Esophagus (tissue), 2 donors: ENCODE results near the gene POLR3H. TPM values are rescaled to one million over a fixed set of nuclear protein-coding genes. Genes with fewer than 3 reads are reported as not detected.
"Not testable (repeated sequence)": the region's sequence is repeated elsewhere in the genome, so short reads cannot be mapped to it uniquely, and the experiment has no call there.

Source experiments
- H3K27ac ChIP-seq, 2 donors: one replicate each; pipeline ENCODE4 v1.5.1; 2013; ENCODE audit warnings: low read depth in 2 of 2, mild to moderate bottlenecking in 2 of 2, inconsistent platforms in 1 of 2, low read length in 1 of 2, moderate library complexity in 1 of 2
- H3K27me3 ChIP-seq, 2 donors: one replicate each; pipeline ENCODE4 v1.6.1; 2013; ENCODE audit warnings: low read length in 2 of 2, control low read depth in 1 of 2, mild to moderate bottlenecking in 1 of 2; ENCODE audit not compliant: insufficient read depth in 2 of 2, control insufficient read depth in 1 of 2
- H3K36me3 ChIP-seq, 2 donors: one replicate each; pipeline ENCODE4 v1.6.1; 2013; ENCODE audit warnings: low read length in 1 of 2; ENCODE audit not compliant: control insufficient read depth in 2 of 2, insufficient read depth in 2 of 2
- H3K4me1 ChIP-seq, 2 donors: one replicate each; pipeline ENCODE4 v1.6.1; 2013; ENCODE audit warnings: low read length in 1 of 2; ENCODE audit not compliant: control insufficient read depth in 2 of 2, insufficient read depth in 2 of 2
- H3K4me3 ChIP-seq, 2 donors: one replicate each; pipeline ENCODE4 v1.5.1; 2013; ENCODE audit warnings: low read length in 2 of 2, mild to moderate bottlenecking in 2 of 2, low read depth in 1 of 2, moderate library complexity in 1 of 2
- H3K9me3 ChIP-seq, 2 donors: one replicate each; pipeline ENCODE4 v1.6.1; 2013; ENCODE audit warnings: mild to moderate bottlenecking in 2 of 2, low read depth in 1 of 2, low read length in 1 of 2, moderate library complexity in 1 of 2; ENCODE audit not compliant: control insufficient read depth in 2 of 2, insufficient read depth in 1 of 2
- WGBS, 2 donors: extraction: QIAGEN DNeasy Blood & Tissue Kit; methylation state at CpG; one replicate each; pipeline ENCODE4 v1.1.7; 2013; 5-methylcytosine and 5-hydroxymethylcytosine counted together
- polyA plus RNA-seq, 2 donors: library from polyadenylated mRNA; stranded (reverse); fragments of 200-250 nt; gene quantifications; one replicate each; pipeline ENCODE4 v1.2.3, GENCODE V29; 2013
- donor health status: healthy with polysubstance abuse.
- donor health status: Bipolar disorder and iron deficiency.

POLR3H gene
- polyA plus RNA-seq, 2 donors = 24.3 to 25.9 TPM

DNA sequence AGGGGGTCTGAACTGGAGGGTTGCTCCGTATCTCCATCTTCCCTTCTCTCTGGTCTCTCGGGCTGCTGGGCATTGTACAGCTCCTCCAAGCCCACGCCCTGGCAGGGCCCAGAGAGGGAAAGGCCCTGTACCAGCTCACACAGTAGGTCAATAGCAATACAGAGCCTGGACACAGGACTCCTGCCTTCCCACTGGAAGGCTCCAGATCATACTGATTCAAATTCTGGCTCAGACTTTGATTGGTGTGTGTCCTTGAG lies 23.2 kb upstream of the POLR3H start:
- H3K4me1 ChIP-seq = peaks cover 0 to 4% of the 10 kb centered on the region in 2 donors
- WGBS, 2 donors = 64% methylated on average over 3 of the region's 3 CpGs
- no peaks in the 10 kb centered on the region for H3K36me3 ChIP-seq
- no peak overlapping the region for H3K27ac ChIP-seq
- H3K4me3 ChIP-seq = no peak overlapping the region
- no peaks in the 10 kb centered on the region for H3K9me3 ChIP-seq
- H3K27me3 ChIP-seq = no peaks in the 10 kb centered on the region

DNA sequence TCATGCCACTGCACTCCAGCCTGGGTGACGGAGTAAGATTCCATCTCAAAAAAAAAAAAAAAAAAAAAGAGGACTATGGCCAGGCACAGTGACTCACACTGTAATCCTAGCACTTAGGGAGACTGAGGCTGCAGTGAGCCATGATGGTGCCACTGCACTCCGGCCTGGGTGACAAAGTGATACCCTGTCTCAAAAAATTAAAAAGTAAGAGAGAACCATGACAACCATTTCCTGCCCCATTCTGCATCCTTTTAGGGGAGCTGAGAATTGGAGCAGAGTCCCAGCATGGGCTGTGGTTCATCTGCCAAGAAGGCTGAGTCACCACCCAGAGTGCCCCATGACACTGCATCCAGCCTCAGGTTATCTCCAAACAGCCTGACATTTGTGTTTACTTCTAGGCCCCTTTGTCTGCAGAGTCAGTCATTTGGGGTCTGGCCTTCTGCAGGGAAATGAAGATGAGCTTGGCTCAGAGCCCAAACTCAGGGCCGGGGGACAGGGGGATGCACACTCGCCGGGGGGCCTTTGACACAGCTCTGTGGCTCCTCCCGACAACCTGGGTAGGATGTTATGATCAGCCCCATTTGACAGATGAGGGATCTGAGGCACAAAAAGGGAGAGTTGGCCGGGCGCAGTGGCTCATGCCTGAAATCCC lies 21.3 kb upstream of the POLR3H start:
- no peaks in the 10 kb centered on the region for H3K9me3 ChIP-seq
- peak overlapping the region; percentile 17 to 31 for H3K27ac ChIP-seq
- WGBS, 2 donors = 49 to 58% methylated on average over 7 to 8 of the region's 8 CpGs
- no peaks in the 10 kb centered on the region for H3K27me3 ChIP-seq
- peaks cover 0 to 4% of the 10 kb centered on the region in 2 donors for H3K4me1 ChIP-seq
- H3K36me3 ChIP-seq = no peaks in the 10 kb centered on the region
- H3K4me3 ChIP-seq = no peak overlapping the region

DNA sequence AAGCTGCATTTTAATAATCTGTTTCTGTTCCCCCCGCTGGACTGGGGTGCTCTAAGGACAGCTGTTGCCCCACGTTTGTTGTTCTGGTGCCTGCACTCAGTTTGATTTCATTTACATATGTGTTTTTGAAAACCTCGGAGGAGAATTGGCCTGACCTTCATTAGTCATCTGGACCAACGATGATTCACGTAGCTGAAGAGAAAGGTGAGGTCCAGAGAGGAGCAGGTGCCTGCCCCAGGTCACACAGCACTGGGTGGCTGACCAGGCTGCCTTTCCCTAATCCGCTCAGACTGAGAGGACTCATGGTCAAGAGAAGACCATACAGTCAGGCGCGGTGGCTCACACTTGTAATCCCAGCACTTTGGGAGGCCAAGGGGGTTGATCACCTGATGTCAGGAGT lies 20.3 kb upstream of the POLR3H start:
- Histone ChIP-seq H3K9me3 (no peaks in the 10 kb centered on the region), H3K4me1 (peaks cover 0 to 4% of the 10 kb centered on the region in 2 donors), H3K36me3 (no peaks in the 10 kb centered on the region), H3K4me3 (no peak overlapping the region), H3K27me3 (no peaks in the 10 kb centered on the region), H3K27ac (no peak overlapping the region)
- WGBS, 2 donors = 82 to 83% methylated on average over 8 of the region's 8 CpGs

DNA sequence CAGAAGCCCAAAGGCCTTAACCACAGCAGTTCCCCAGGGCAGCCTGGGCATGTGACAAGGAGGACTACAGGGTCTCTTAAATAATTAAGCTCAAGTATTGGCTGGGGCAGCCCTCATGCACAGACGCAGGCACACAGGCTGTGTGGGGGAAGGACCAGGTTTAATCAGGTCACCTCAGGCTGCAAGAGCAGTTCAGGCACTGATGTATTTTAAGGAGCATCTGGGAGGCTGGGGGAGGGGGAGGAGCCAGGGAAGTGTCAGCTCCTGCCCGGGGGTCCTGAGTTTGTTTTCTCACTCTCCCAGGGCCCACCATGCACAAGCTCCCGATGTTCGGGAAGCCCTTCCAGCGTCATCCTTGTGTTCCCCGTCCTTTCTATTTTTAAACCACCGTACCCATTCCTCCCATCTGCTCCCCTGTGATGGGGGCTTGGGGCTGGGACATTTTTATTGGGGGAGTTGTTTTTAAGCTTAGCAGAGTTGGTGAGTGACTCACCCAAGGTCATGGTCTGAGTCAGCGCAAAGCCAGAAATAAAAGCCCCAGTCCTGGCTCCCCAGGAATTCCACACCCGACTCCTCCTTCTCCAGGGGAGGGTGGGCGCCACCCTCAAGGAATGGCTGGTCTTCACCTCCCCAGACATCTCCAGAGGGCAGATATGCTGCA lies 18.9 kb upstream of the POLR3H start:
- Histone ChIP-seq H3K27me3 (no peaks in the 10 kb centered on the region), H3K27ac (peak overlapping the region in 1 of 2 donors; percentile 63), H3K4me1 (peaks cover 0 to 4% of the 10 kb centered on the region in 2 donors), H3K4me3 (no peak overlapping the region), H3K36me3 (no peaks in the 10 kb centered on the region), H3K9me3 (no peaks in the 10 kb centered on the region)
- WGBS, 2 donors = 41 to 54% methylated on average over 10 of the region's 10 CpGs

DNA sequence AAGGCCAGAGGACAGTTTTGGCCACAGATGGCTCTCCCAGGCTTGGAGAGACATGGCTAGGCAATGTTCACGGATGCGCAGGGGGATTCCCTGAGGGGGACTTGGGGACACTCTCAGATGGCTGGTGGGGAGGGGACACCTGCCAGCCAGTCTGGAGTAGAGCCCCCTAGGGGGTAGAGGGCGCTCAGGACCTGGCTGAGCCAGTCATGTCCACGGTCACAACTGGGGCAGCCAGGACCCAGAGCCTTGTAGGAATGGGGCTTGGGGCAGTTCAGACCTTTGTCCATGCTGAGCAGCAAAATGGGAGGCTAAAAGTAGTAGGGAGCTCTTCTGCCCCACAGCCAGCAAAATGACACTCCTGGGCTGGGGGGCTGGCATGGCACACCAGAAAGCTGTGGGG lies 18.2 kb upstream of the POLR3H start:
- WGBS, 2 donors = 71 to 81% methylated on average over 4 of the region's 4 CpGs
- Histone ChIP-seq H3K9me3 (no peaks in the 10 kb centered on the region), H3K4me3 (no peak overlapping the region), H3K36me3 (no peaks in the 10 kb centered on the region), H3K4me1 (peaks cover 0 to 6% of the 10 kb centered on the region in 2 donors), H3K27ac (peak overlapping the region in 1 of 2 donors; percentile 63), H3K27me3 (no peaks in the 10 kb centered on the region)

DNA sequence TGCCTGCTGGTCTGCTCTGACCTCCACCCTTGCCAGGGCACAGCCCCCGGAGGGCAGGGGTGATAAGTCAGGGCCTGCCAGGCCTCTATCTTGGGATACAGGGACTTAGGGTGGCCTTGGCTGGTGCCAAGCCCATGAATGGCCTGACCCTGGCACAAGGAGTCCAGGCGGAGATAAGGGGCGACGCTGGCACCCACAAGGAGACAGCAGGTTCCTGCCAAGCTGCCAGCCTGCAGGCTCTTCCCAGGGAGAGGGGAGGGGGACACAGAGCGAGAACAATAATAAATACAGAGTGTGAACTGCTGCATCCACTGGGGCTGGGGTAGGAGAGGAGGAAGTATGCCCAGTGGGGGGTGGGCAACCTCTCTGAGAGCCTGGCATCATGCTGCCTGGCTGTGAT lies 17.5 kb upstream of the POLR3H start:
- Histone ChIP-seq H3K27me3 (no peaks in the 10 kb centered on the region), H3K27ac (no peak overlapping the region), H3K9me3 (no peaks in the 10 kb centered on the region), H3K36me3 (no peaks in the 10 kb centered on the region), H3K4me1 (peaks cover 0 to 7% of the 10 kb centered on the region in 2 donors), H3K4me3 (no peak overlapping the region)
- 71 to 73% methylated on average over 5 of the region's 5 CpGs for WGBS, 2 donors

DNA sequence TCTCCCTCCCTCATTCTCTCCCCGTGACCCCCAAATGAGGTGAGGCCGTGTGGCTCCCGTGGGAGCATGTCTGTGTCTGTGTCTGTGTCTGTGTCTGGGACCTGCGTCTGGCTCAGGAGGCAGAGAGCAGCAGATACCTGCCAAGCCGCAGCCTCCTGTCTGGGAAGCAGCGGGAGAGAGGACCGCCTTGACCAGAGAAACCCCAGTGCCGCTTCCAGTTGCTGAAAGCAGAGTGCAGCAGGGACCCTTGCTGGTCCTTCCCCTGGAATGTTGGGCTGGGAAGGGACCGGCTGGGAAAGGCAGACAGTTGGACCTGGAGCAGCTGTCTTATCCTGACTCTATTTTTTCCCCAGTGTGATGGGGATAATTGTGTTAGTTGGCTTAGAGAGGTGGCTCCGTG lies 17.1 kb upstream of the POLR3H start:
- Histone ChIP-seq H3K9me3 (no peaks in the 10 kb centered on the region), H3K36me3 (no peaks in the 10 kb centered on the region), H3K4me1 (peaks cover 0 to 7% of the 10 kb centered on the region in 2 donors), H3K27me3 (no peaks in the 10 kb centered on the region), H3K4me3 (no peak overlapping the region), H3K27ac (peak overlapping the region; percentile 34 to 72)
- WGBS, 2 donors = 42 to 55% methylated on average over 10 of the region's 10 CpGs

DNA sequence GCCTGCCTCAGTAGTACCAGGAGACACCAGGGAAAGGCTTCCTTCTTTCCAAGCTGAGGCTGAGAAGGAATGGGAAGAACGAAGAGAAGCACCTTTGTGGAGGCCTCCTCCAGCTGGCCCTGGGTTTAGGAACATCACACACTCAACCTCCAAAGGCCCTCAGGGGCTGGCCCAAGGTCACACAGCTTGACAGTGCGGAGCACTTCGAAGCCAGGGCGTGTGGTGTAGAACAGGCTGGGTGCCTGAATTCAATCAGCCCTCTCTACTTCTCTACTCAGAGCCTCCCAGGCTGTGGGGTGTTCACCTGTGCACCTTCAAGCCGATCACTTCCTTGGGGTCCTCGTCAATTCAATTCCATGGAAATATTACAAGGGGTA lies 15.8 kb upstream of the POLR3H start:
- H3K27ac ChIP-seq = peak overlapping the region in 1 of 2 donors; percentile 21
- H3K9me3 ChIP-seq = no peaks in the 10 kb centered on the region
- H3K27me3 ChIP-seq = no peaks in the 10 kb centered on the region
- no peak overlapping the region for H3K4me3 ChIP-seq
- peaks cover 0 to 7% of the 10 kb centered on the region in 2 donors for H3K4me1 ChIP-seq
- WGBS, 2 donors = 58 to 71% methylated on average over 6 of the region's 6 CpGs
- no peaks in the 10 kb centered on the region for H3K36me3 ChIP-seq

DNA sequence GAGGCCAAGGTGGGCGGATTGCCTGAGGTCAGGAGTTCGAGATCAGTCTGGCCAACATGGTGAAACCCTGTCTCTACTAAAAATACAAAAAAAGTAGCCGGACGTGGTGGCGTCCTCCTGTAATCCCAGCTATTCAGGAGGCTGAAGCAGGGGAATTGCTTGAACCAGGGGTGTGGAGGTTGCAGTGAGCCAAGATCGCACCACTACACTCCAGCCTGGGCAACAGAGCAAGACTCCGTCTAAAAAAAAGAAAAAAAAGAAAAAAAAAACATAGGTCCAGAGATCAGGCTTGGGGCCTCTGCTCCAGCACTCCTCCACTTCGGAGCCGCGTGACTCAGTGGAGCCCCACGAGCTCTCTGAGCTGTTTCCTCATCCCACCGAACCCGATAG lies 14.0 kb upstream of the POLR3H start:
- H3K9me3 ChIP-seq, H3K36me3 ChIP-seq, H3K27ac ChIP-seq, H3K4me3 ChIP-seq, H3K27me3 ChIP-seq, H3K4me1 ChIP-seq: not testable (repeated sequence)
- 91 to 93% methylated on average over 13 of the region's 13 CpGs for WGBS, 2 donors
